ENCODE measurements around the gene SNCB.

The SNCB gene

GRCh38 chr5:176621661-176622079 lies 8.7 kb downstream of the SNCB start:
- H3K36me3 ChIP-seq (replicated peaks) = no peaks in the 10 kb centered on the region
- no peak overlapping the region for H3K4me3 ChIP-seq (ENCODE audit: low read depth, low read length)
- H3K27ac ChIP-seq = no peak overlapping the region
- peak; percentile 71 for DNase-seq
- in situ Hi-C loops (cut with HindIII; ENCODE audit: low pct_ligation_motif_present, low sequenced_read_pairs) = no loop called here
- TF ChIP-seq CTCF (IDR thresholded peaks at IDR 0.05; ENCODE audit: low read depth, low read length, missing control alignments) = no peak
- peaks cover 25% of the 10 kb centered on the region for H3K27me3 ChIP-seq (replicated peaks)

DNA sequence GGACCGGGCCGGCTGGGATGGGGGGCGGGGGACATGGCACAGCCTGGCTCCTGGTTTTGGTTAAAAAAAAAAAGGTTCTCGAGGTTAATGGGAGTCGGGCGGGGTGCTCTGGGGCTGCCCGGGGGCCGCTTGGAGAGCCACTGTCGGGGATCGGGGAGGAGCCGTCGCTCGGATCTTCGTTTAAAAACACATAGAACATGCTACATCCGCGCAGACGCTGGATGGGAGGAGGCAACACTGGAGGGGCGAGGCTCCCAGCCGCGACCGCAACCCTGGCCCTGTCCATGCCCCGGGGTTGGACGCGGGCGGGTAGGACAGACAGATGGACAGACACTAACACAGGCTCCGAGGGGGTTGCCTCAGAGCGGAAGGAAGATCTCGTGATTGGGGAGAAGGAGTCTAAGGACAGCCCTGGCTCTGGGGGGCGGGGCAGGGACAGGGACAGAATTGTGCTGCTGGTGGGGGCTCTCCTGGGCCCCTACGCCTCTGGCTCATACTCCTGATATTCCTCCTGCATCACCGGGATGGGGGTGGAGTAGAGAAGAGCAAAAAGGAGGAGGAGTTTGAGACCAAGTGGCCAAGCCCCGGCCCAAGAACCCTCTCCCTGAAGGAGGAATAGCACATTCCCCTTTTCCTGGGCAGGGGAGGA lies 9.9 kb downstream of the SNCB start:
- in situ Hi-C loops (cut with HindIII; ENCODE audit: low pct_ligation_motif_present, low sequenced_read_pairs) = no loop called here
- Histone ChIP-seq H3K36me3 (replicated peaks) (no peaks in the 10 kb centered on the region), H3K27me3 (replicated peaks) (peaks cover 20% of the 10 kb centered on the region), H3K4me3 (ENCODE audit: low read depth, low read length) (peak overlapping the region; percentile 12), H3K27ac (no peak overlapping the region)
- DNase-seq = no peak
- no peak for TF ChIP-seq CTCF (IDR thresholded peaks at IDR 0.05; ENCODE audit: low read depth, low read length, missing control alignments)

- no peak for DNase-seq
- H3K36me3 ChIP-seq (replicated peaks) = no peaks in the 10 kb centered on the region
- TF ChIP-seq CTCF (IDR thresholded peaks at IDR 0.05; ENCODE audit: low read depth, low read length, missing control alignments) = no peak
- H3K27ac ChIP-seq = no peak overlapping the region
- peaks cover 20% of the 10 kb centered on the region for H3K27me3 ChIP-seq (replicated peaks)
- in situ Hi-C loops (cut with HindIII; ENCODE audit: low pct_ligation_motif_present, low sequenced_read_pairs) = no loop called here
- H3K4me3 ChIP-seq (ENCODE audit: low read depth, low read length) = no peak overlapping the region
These were observed 10.6 kb downstream of the SNCB start for GRCh38 chr5:176619569-176620332.

DNA sequence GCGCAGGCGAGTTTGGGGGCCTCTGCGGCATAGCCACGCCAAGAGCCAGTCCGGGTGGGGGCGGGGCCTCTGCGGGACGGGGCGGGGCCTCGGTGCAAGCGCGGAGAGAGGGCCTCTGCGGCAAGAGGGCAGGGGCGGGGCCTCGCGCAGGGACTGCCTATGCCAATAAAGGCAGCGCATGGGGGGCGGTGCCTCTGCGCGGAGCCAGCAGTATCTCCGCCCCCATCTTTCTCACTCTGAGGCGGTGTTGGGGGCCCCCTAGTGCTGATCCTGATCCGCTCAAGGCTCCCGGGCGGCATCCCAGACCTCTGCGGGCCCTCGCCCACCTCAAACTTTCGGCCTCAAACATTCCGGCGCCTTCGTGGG lies 11.1 kb downstream of the SNCB start:
- TF ChIP-seq CTCF (IDR thresholded peaks at IDR 0.05; ENCODE audit: low read depth, low read length, missing control alignments) = peak; percentile 79
- no peaks in the 10 kb centered on the region for H3K36me3 ChIP-seq (replicated peaks)
- in situ Hi-C loops (cut with HindIII; ENCODE audit: low pct_ligation_motif_present, low sequenced_read_pairs) = no loop called here
- H3K27ac ChIP-seq = no peak overlapping the region
- H3K27me3 ChIP-seq (replicated peaks) = peaks cover 20% of the 10 kb centered on the region
- peak; percentile 87 for DNase-seq
- H3K4me3 ChIP-seq (ENCODE audit: low read depth, low read length) = peak overlapping the region; percentile 29

DNA sequence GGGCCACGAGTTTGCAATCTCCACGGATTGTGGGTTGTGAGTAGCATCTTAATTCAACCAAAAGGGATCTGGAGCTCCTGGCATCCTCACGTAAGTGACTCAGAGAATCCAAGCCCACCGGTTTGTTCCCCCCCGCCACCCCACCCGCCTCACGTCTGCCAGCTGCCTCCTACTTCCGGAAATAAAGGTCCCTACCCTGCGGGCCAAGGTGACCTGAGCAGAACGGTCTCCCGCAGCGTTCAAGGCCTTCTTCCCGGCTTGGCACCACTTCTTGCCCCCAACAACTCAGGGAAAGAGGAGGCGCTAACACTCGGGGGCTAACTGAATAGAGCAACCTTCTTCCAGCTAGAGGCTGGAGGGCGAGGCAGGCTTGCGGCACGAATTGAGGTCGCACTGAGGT lies 11.6 kb downstream of the SNCB start:
- Histone ChIP-seq H3K36me3 (replicated peaks) (no peaks in the 10 kb centered on the region), H3K27ac (no peak overlapping the region), H3K4me3 (ENCODE audit: low read depth, low read length) (peak overlapping the region; percentile 29), H3K27me3 (replicated peaks) (peaks cover 18% of the 10 kb centered on the region)
- TF ChIP-seq CTCF (IDR thresholded peaks at IDR 0.05; ENCODE audit: low read depth, low read length, missing control alignments) = no peak
- DNase-seq = no peak
- in situ Hi-C loops (cut with HindIII; ENCODE audit: low pct_ligation_motif_present, low sequenced_read_pairs) = no loop called here
